ENCODE results near the gene NFIC. TPM values are rescaled to one million over a fixed set of nuclear protein-coding genes. Genes with fewer than 3 reads are reported as not detected.
"Not testable (repeated sequence)": the region's sequence is repeated elsewhere in the genome, so short reads cannot be mapped to it uniquely, and the experiment has no call there.

Gene NFIC
- total and polyA plus RNA-seq, 4 donors, result 40.4 to 208 (median 49.8) TPM

DNA sequence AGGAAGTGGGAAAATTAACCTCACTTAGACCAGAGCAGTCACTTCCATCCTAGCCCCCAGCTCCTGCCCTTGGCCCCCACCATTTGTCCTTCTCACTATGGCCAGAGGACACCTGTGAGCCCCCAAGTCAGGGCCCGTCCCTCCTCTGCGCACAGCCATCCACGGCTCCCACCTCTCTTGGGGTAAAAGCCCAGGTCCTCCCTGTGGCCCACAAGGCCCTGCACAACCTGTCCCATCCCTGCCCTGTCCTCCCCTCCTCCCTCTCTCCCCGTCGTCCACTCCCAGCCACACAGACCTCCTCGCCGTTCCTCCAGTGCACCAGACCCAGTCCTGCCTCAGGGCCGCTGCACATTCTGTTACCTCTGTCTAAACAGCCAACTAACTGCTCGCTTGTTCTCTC lies 60.0 kb downstream of the NFIC start:
- Histone ChIP-seq H3K4me3 (no peak overlapping the region), H3K36me3 (ENCODE audit: control insufficient read depth in 4 of 4, insufficient read depth in 4 of 4, low read length in 4 of 4) (peaks cover 0 to 6% (median 4%) of the 10 kb centered on the region in 4 donors), H3K4me1 (ENCODE audit: control insufficient read depth in 5 of 5, insufficient read depth in 5 of 5, low read length in 5 of 5) (peaks cover 0 to 23% (median 3%) of the 10 kb centered on the region in 5 donors), H3K9ac (ENCODE audit: insufficient read depth in 1 of 2, low read length in 2 of 2) (no peak overlapping the region), H3K9me3 (ENCODE audit: control insufficient read depth in 4 of 4, insufficient read depth in 3 of 4, low read length in 3 of 4) (no peaks in the 10 kb centered on the region), H3K27me3 (ENCODE audit: control insufficient read depth in 3 of 3, insufficient read depth in 3 of 3, low read length in 2 of 3) (no peaks in the 10 kb centered on the region), H3K27ac (ENCODE audit: low read depth in 1 of 2, low read length in 1 of 2) (no peak overlapping the region)
- 96 to 99% methylated on average over 9 of the region's 9 CpGs for WGBS, 2 donors
- DNase-seq, result no peak
- TF ChIP-seq, protein P1, sequence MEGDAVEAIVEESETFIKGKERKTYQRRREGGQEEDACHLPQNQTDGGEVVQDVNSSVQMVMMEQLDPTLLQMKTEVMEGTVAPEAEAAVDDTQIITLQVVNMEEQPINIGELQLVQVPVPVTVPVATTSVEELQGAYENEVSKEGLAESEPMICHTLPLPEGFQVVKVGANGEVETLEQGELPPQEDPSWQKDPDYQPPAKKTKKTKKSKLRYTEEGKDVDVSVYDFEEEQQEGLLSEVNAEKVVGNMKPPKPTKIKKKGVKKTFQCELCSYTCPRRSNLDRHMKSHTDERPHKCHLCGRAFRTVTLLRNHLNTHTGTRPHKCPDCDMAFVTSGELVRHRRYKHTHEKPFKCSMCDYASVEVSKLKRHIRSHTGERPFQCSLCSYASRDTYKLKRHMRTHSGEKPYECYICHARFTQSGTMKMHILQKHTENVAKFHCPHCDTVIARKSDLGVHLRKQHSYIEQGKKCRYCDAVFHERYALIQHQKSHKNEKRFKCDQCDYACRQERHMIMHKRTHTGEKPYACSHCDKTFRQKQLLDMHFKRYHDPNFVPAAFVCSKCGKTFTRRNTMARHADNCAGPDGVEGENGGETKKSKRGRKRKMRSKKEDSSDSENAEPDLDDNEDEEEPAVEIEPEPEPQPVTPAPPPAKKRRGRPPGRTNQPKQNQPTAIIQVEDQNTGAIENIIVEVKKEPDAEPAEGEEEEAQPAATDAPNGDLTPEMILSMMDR (IDR thresholded peaks at IDR 0.05; ENCODE audit: control extremely low read depth, extremely low read depth), result no peak
- ATAC-seq (ENCODE audit: insufficient read depth, low FRiP score), result no peak

DNA sequence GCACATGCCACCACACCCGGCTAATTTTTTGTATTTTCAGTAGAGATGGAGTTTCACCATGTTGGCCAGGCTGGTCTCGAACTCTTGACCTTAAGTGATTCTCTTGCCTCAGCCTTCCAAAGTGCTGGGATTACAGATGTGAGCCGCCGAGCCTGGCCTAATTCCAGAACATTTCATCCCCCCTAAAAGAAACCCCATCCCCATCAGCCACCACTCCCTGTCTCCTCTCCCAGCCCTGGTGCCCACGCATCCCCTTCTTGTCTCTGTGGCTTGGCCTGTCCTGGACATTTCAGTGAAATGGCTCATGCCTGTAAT lies 63.9 kb downstream of the NFIC start:
- H3K9me3 ChIP-seq (ENCODE audit: control insufficient read depth in 4 of 4, insufficient read depth in 3 of 4, low read length in 3 of 4); DNase-seq; ATAC-seq (ENCODE audit: insufficient read depth, low FRiP score); H3K4me3 ChIP-seq; H3K27me3 ChIP-seq (ENCODE audit: control insufficient read depth in 3 of 3, insufficient read depth in 3 of 3, low read length in 2 of 3); H3K9ac ChIP-seq (ENCODE audit: insufficient read depth in 1 of 2, low read length in 2 of 2): not testable (repeated sequence)
- WGBS, 2 donors, result 70 to 72% methylated on average over 5 of the region's 5 CpGs
- H3K36me3 ChIP-seq (ENCODE audit: control insufficient read depth in 4 of 4, insufficient read depth in 4 of 4, low read length in 4 of 4), result peaks cover 4 to 27% (median 21%) of the 10 kb centered on the region in 4 donors
- H3K27ac ChIP-seq (ENCODE audit: low read depth in 1 of 2, low read length in 1 of 2), result peak overlapping the region; percentile 73 to 88
- peaks cover 0 to 13% (median 4%) of the 10 kb centered on the region in 5 donors for H3K4me1 ChIP-seq (ENCODE audit: control insufficient read depth in 5 of 5, insufficient read depth in 5 of 5, low read length in 5 of 5)

DNA sequence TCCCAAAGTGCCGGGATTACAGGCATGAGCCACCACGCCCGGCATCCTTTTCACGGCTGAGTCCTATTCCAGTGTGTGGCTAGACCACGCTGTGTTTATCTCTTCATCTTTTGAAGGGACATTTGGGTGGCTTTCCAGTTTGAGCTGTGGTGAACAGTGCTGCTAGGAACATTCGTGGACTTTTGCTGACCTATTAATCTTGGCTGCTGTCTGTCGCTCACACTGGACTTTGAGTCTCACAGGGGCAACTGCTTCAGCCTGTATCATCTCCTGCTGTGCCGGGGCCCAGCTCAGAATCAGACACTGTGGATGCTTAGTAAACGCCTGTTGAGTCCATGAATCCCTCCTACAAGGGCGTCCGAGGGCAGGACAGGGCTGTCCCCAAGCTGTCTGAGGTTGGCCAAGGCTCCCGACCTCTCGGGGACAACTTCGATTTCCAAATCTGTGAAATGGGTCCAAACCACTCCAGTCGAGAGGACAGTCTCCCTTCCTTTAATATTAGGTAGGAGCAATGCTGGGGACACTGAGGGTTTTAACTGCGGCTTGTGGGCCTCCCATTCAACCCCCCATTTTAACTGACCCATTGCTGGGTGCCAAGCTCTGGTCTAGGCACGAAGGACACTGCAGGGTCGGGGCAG lies 65.5 kb downstream of the NFIC start:
- WGBS, 2 donors, result 93 to 95% methylated on average over 18 of the region's 18 CpGs
- no peaks in the 10 kb centered on the region for H3K27me3 ChIP-seq (ENCODE audit: control insufficient read depth in 3 of 3, insufficient read depth in 3 of 3, low read length in 2 of 3)
- DNase-seq, result no peak
- H3K27ac ChIP-seq (ENCODE audit: low read depth in 1 of 2, low read length in 1 of 2), result peak overlapping the region; percentile 24 to 34
- H3K4me1 ChIP-seq (ENCODE audit: control insufficient read depth in 5 of 5, insufficient read depth in 5 of 5, low read length in 5 of 5), result peaks cover 0 to 15% (median 4%) of the 10 kb centered on the region in 5 donors
- H3K9me3 ChIP-seq (ENCODE audit: control insufficient read depth in 4 of 4, insufficient read depth in 3 of 4, low read length in 3 of 4), result peaks cover 0 to 2% (median 0%) of the 10 kb centered on the region in 4 donors
- H3K36me3 ChIP-seq (ENCODE audit: control insufficient read depth in 4 of 4, insufficient read depth in 4 of 4, low read length in 4 of 4), result peaks cover 4 to 29% (median 22%) of the 10 kb centered on the region in 4 donors
- no peak overlapping the region for H3K4me3 ChIP-seq
- TF ChIP-seq, protein P1 (IDR thresholded peaks at IDR 0.05; ENCODE audit: control extremely low read depth, extremely low read depth), result no peak
- no peak overlapping the region for H3K9ac ChIP-seq (ENCODE audit: insufficient read depth in 1 of 2, low read length in 2 of 2)
- no peak for ATAC-seq (ENCODE audit: insufficient read depth, low FRiP score)

DNA sequence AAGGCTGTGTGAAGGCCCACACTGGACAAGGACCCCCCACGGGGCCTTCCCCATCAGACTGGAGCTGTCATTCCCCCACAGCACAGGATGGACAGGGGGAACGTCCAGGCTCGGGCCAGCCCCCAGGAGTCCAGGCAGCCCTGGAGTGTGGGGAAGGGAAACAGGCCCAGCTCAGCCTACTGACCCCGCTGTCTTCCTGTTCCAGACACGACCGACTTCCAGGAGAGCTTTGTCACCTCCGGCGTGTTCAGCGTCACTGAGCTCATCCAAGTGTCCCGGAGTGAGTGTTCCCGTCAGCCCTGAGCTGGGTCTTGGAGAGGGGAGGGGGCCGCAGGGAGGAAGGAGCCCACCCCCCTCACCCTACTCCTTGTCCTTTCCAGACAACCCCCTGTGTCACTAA lies 66.9 kb downstream of the NFIC start:
- Histone ChIP-seq H3K4me1 (ENCODE audit: control insufficient read depth in 5 of 5, insufficient read depth in 5 of 5, low read length in 5 of 5) (peaks cover 0 to 13% (median under 1%) of the 10 kb centered on the region in 5 donors), H3K27ac (ENCODE audit: low read depth in 1 of 2, low read length in 1 of 2) (peak overlapping the region; percentile 51 to 70), H3K9me3 (ENCODE audit: control insufficient read depth in 4 of 4, insufficient read depth in 3 of 4, low read length in 3 of 4) (peaks cover 0 to 2% (median 0%) of the 10 kb centered on the region in 4 donors), H3K27me3 (ENCODE audit: control insufficient read depth in 3 of 3, insufficient read depth in 3 of 3, low read length in 2 of 3) (no peaks in the 10 kb centered on the region), H3K4me3 (no peak overlapping the region), H3K36me3 (ENCODE audit: control insufficient read depth in 4 of 4, insufficient read depth in 4 of 4, low read length in 4 of 4) (peaks cover 4 to 30% (median 26%) of the 10 kb centered on the region in 4 donors), H3K9ac (ENCODE audit: insufficient read depth in 1 of 2, low read length in 2 of 2) (no peak overlapping the region)
- ATAC-seq (ENCODE audit: insufficient read depth, low FRiP score) (no peak), DNase-seq (peak in 1 of 3 donors; percentile 42)
- WGBS, 2 donors, result 84% methylated on average over 10 to 12 of the region's 12 CpGs
- TF ChIP-seq, protein P1 (IDR thresholded peaks at IDR 0.05; ENCODE audit: control extremely low read depth, extremely low read depth), result no peak
